H9 (cell line): Measurements from ENCODE around the gene MYO5C. TPM values are rescaled to one million over a fixed set of nuclear protein-coding genes. Genes with fewer than 3 reads are reported as not detected.
A peak's percentile ranks its signal among the peaks of the same experiment; 100 is the strongest.

Source experiments
- DNase-seq: peaks from one replicate; pipeline ENCODE4 v3.0.0-alpha.2; 2017
- H2AFZ ChIP-seq: one replicate; pipeline ENCODE4 v1.6.1; 2013; ENCODE audit warnings: mild to moderate bottlenecking, low read length, control low read depth, moderate library complexity
- H2AK5ac ChIP-seq: 2 replicates; pipeline ENCODE4 v1.6.1; 2013; ENCODE audit warnings: low read length, control low read depth, mixed read lengths; ENCODE audit not compliant: insufficient read length
- H2BK120ac ChIP-seq: one replicate; pipeline ENCODE4 v1.6.1; 2013; ENCODE audit warnings: low read depth, mild to moderate bottlenecking, low read length, control low read depth, inconsistent platforms; ENCODE audit not compliant: poor library complexity, severe bottlenecking
- H2BK12ac ChIP-seq: 2 replicates; pipeline ENCODE4 v1.6.1; 2013; ENCODE audit warnings: low read length, control low read depth, mixed read lengths, low read depth; ENCODE audit not compliant: insufficient read length
- H2BK15ac ChIP-seq: 2 replicates; pipeline ENCODE4 v1.6.1; 2013; ENCODE audit warnings: low read depth, low read length, control low read depth
- H2BK20ac ChIP-seq: one replicate; pipeline ENCODE4 v1.6.1; 2013; ENCODE audit warnings: low read depth, mild to moderate bottlenecking, low read length, control low read depth, inconsistent platforms; ENCODE audit not compliant: poor library complexity, severe bottlenecking
- H2BK5ac ChIP-seq: 2 replicates; pipeline ENCODE4 v1.6.1; 2013; ENCODE audit warnings: low read length, control low read depth, mixed read lengths; ENCODE audit not compliant: insufficient read length
- H3K14ac ChIP-seq: 2 replicates; pipeline ENCODE4 v1.6.1; 2013; ENCODE audit warnings: low read length, control low read depth; ENCODE audit not compliant: insufficient read depth
- H3K18ac ChIP-seq: 2 replicates; pipeline ENCODE4 v1.6.1; 2013; ENCODE audit warnings: low read depth, mild to moderate bottlenecking, mixed read lengths, low read length, control low read depth; ENCODE audit not compliant: insufficient read length
- H3K23ac ChIP-seq: 2 replicates; pipeline ENCODE4 v1.6.1; 2013; ENCODE audit warnings: low read length, control low read depth, mixed read lengths, low read depth; ENCODE audit not compliant: insufficient read length
- H3K23me2 ChIP-seq: 2 replicates; pipeline ENCODE4 v1.6.1; 2013; ENCODE audit warnings: low read depth, mild to moderate bottlenecking, mixed read lengths, low read length, control low read depth; ENCODE audit not compliant: insufficient read length, poor library complexity, severe bottlenecking
- H3K27ac ChIP-seq: 2 replicates; pipeline ENCODE4 v1.5.1; 2013; ENCODE audit warnings: low read length, control low read depth, mixed read lengths, low read depth; ENCODE audit not compliant: insufficient read length
- H3K27me3 ChIP-seq: 2 replicates; pipeline ENCODE4 v1.6.1; 2013; ENCODE audit warnings: low read length, control low read depth, inconsistent platforms; ENCODE audit not compliant: insufficient read depth
- H3K4ac ChIP-seq: 2 replicates; pipeline ENCODE4 v1.6.1; 2013; ENCODE audit warnings: low read depth, mild to moderate bottlenecking, control low read depth, inconsistent platforms, low read length, moderate library complexity
- H3K4me1 ChIP-seq: 2 replicates; pipeline ENCODE4 v1.6.1; 2013; ENCODE audit warnings: low read length, control low read depth, inconsistent platforms; ENCODE audit not compliant: insufficient read depth
- H3K4me2 ChIP-seq: 2 replicates; pipeline ENCODE4 v1.6.1; 2013; ENCODE audit warnings: low read length, control low read depth, mixed read lengths; ENCODE audit not compliant: insufficient read length, insufficient read depth
- H3K56ac ChIP-seq: 2 replicates; pipeline ENCODE4 v1.6.1; 2013; ENCODE audit warnings: low read depth, mild to moderate bottlenecking, mixed read lengths, low read length, control low read depth; ENCODE audit not compliant: insufficient read length
- H3K79me1 ChIP-seq: 2 replicates; pipeline ENCODE4 v1.6.1; 2013; ENCODE audit warnings: low read depth, mild to moderate bottlenecking, moderate library complexity, low read length, control low read depth, inconsistent platforms; ENCODE audit not compliant: insufficient read depth, poor library complexity, severe bottlenecking
- H3K79me2 ChIP-seq: 2 replicates; pipeline ENCODE4 v1.6.1; 2013; ENCODE audit warnings: low read length, control low read depth, inconsistent platforms; ENCODE audit not compliant: insufficient read depth
- H3K9ac ChIP-seq: 2 replicates; pipeline ENCODE4 v1.6.1; 2013; ENCODE audit warnings: low read length, control low read depth, mixed read lengths; ENCODE audit not compliant: insufficient read length; ENCODE audit errors: extremely low read depth
- H3K9me3 ChIP-seq: one replicate; pipeline ENCODE4 v1.6.1; 2013; ENCODE audit warnings: low read depth, low read length, inconsistent platforms; ENCODE audit not compliant: control insufficient read depth
- H3T11ph ChIP-seq: one replicate; pipeline ENCODE4 v1.6.1; 2013; ENCODE audit warnings: mild to moderate bottlenecking, low read length, control low read depth, inconsistent platforms
- H4K20me1 ChIP-seq: one replicate; pipeline ENCODE4 v1.6.1; 2013; ENCODE audit not compliant: control insufficient read depth, insufficient read length, insufficient read depth
- H4K5ac ChIP-seq: 2 replicates; pipeline ENCODE4 v1.6.1; 2013; ENCODE audit warnings: low read depth, mild to moderate bottlenecking, mixed read lengths, low read length, control low read depth; ENCODE audit not compliant: insufficient read length
- H4K8ac ChIP-seq: replicated peaks from 2 replicates; pipeline ENCODE4 v1.6.1; 2013; ENCODE audit warnings: low read length, control low read depth, mixed read lengths, low read depth; ENCODE audit not compliant: insufficient read length
- H4K91ac ChIP-seq: 2 replicates; pipeline ENCODE4 v1.6.1; 2013; ENCODE audit warnings: low read depth, mild to moderate bottlenecking, moderate library complexity, mixed read lengths, low read length, control low read depth; ENCODE audit not compliant: insufficient read length
- H3K27ac Mint-ChIP-seq, 3 experiments: 2 replicates in 2 of 3; 3 replicates in 1 of 3; pipeline ENCODE4 v1.8.0; 2020 to 2021; ENCODE audit warnings: mixed read lengths in 3 of 3, mild to moderate bottlenecking in 1 of 3, moderate library complexity in 1 of 3
- H3K27me3 Mint-ChIP-seq: 2 replicates; pipeline ENCODE4 v1.8.0; 2021; ENCODE audit warnings: low read depth, mild to moderate bottlenecking, moderate library complexity, mixed read lengths
- H3K36me3 Mint-ChIP-seq, 3 experiments: 2 replicates in 2 of 3; 3 replicates in 1 of 3; pipeline ENCODE4 v1.8.0; 2020 to 2021; ENCODE audit warnings: low read depth in 3 of 3, mixed read lengths in 3 of 3; ENCODE audit not compliant: insufficient read depth in 1 of 3
- H3K4me1 Mint-ChIP-seq, 2 experiments: 2 replicates each; pipeline ENCODE4 v1.8.0; 2020; ENCODE audit warnings: mixed read lengths in 2 of 2
- H3K4me3 Mint-ChIP-seq, 2 experiments: 2 replicates in 1 of 2; 3 replicates in 1 of 2; pipeline ENCODE4 v1.8.0; 2020 to 2021; ENCODE audit warnings: mild to moderate bottlenecking in 2 of 2, mixed read lengths in 2 of 2, moderate library complexity in 1 of 2
- H3K9me3 Mint-ChIP-seq, 2 experiments: 2 replicates in 1 of 2; 3 replicates in 1 of 2; pipeline ENCODE4 v1.8.0; 2020; ENCODE audit warnings: mild to moderate bottlenecking in 2 of 2, mixed read lengths in 2 of 2, moderate library complexity in 1 of 2
- WGBS: extraction: QIAGEN DNeasy Blood & Tissue Kit; methylation state at CpG from one replicate; pipeline ENCODE4 v1.1.7; 2013; ENCODE audit warnings: missing lambda C conversion rate, low lambda C conversion rate, mixed read lengths; ENCODE audit not compliant: insufficient read length; ENCODE audit errors: extremely low coverage; 5-methylcytosine and 5-hydroxymethylcytosine counted together
- total RNA-seq: library from RNA; stranded (reverse); gene quantifications from 2 replicates; pipeline ENCODE4 v1.2.1, GENCODE V29; 2021
- TF ChIP-seq, protein P1 (sequence below): fragments of 200-600 bp; sonication (generic); conservative IDR thresholded peaks from 3 replicates; pipeline ENCODE4 v1.8.0; 2021; ENCODE audit warnings: antibody characterized with exemption, mild to moderate bottlenecking

The MYO5C gene
- total RNA-seq, 1 experiment from 2014 or later = 22.2 TPM

DNA sequence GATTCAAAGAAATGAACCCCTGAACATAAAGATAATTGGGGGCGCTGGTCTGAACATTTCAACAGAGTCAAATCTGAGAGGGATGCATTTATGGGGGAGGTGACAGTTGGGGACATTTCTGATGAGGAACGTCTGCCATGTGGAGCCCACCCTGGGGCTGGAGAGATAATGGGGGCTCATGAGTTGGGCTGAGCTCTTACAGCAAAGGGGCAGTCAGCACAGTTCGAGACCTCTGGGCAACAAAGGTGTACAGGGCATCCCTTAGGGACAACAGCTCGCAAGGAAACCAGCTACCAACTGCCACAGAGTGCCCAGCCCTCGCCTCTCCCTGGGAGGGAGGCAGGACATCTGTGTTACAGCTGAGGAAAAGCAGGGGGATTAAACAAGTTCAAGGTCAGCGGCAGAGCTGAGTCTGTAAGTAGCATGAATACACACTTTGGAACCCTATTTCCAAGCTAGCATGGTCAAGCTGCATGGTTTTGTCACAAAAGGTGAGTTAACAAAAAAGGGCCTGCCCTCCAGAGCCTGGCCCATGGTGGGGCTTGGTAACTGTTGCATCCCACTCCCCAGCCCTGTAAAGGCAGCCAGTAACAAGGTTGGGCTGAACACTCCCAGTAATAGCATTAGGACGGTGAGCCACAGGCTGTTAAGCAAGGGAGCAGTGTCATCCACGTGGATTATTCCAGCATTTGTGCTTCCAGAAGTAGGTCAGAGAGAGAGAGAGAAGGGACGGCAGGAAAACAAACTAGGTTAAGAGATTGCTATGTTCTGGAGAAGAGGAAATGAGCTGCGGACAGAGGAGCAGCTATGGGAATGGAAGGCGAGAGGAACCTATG lies 108.7 kb downstream of the MYO5C start:
- H3K9ac ChIP-seq = no peak overlapping the region
- Mint-ChIP-seq H3K9me3 (no peaks in the 10 kb centered on the region), H3K4me1 (peaks cover 7 to 10% of the 10 kb centered on the region in 2 experiments), H3K36me3 (no peaks in the 10 kb centered on the region), H3K4me3 (no peak overlapping the region), H3K27me3 (peaks cover 6% of the 10 kb centered on the region), H3K27ac (peak overlapping the region in 1 of 3 experiments; percentile 16; a peak in 1 of 7 replicates)
- no peak overlapping the region for H2BK20ac ChIP-seq
- WGBS = no CpG with 5 or more reads among the region's 11 CpGs
- no peak overlapping the region for H3K4ac ChIP-seq
- no peak overlapping the region for H2BK5ac ChIP-seq
- no peaks in the 10 kb centered on the region for H3K9me3 ChIP-seq
- H3K14ac ChIP-seq = no peak overlapping the region
- H3K27ac ChIP-seq = no peak overlapping the region
- H3K79me1 ChIP-seq = no peaks in the 10 kb centered on the region
- H2BK15ac ChIP-seq = no peak overlapping the region
- H4K20me1 ChIP-seq = no peaks in the 10 kb centered on the region
- no peak overlapping the region for H3T11ph ChIP-seq
- no peak overlapping the region for H4K91ac ChIP-seq
- H2BK120ac ChIP-seq = no peak overlapping the region
- H3K27me3 ChIP-seq = no peaks in the 10 kb centered on the region
- H3K23ac ChIP-seq = no peak overlapping the region
- no peaks in the 10 kb centered on the region for H3K79me2 ChIP-seq
- H2BK12ac ChIP-seq = no peak overlapping the region
- no peak overlapping the region for H3K4me2 ChIP-seq
- no peak for DNase-seq
- H3K4me1 ChIP-seq = no peaks in the 10 kb centered on the region
- H2AK5ac ChIP-seq = no peak overlapping the region
- no peak overlapping the region for H2AFZ ChIP-seq
- no peak overlapping the region for H3K18ac ChIP-seq
- H4K8ac ChIP-seq = no peak overlapping the region
- H4K5ac ChIP-seq = no peak overlapping the region
- TF ChIP-seq, protein P1, sequence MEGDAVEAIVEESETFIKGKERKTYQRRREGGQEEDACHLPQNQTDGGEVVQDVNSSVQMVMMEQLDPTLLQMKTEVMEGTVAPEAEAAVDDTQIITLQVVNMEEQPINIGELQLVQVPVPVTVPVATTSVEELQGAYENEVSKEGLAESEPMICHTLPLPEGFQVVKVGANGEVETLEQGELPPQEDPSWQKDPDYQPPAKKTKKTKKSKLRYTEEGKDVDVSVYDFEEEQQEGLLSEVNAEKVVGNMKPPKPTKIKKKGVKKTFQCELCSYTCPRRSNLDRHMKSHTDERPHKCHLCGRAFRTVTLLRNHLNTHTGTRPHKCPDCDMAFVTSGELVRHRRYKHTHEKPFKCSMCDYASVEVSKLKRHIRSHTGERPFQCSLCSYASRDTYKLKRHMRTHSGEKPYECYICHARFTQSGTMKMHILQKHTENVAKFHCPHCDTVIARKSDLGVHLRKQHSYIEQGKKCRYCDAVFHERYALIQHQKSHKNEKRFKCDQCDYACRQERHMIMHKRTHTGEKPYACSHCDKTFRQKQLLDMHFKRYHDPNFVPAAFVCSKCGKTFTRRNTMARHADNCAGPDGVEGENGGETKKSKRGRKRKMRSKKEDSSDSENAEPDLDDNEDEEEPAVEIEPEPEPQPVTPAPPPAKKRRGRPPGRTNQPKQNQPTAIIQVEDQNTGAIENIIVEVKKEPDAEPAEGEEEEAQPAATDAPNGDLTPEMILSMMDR = no peak
- H3K56ac ChIP-seq = no peak overlapping the region
- no peaks in the 10 kb centered on the region for H3K23me2 ChIP-seq
